Liver (tissue), 9 donors: ENCODE data around the gene ACTR3C. TPM values are rescaled to one million over a fixed set of nuclear protein-coding genes. Genes with fewer than 3 reads are reported as not detected.

Source experiments
- DNase-seq: peaks from one replicate; pipeline ENCODE4 v3.0.0-alpha.2; 2017; ENCODE audit warnings: low spot score
- H3K27ac ChIP-seq, 2 donors: one replicate each; pipeline ENCODE4 v1.7.0; 2013; ENCODE audit warnings: inconsistent platforms in 2 of 2, low read length in 2 of 2, control low read depth in 1 of 2, low read depth in 1 of 2, mild to moderate bottlenecking in 1 of 2
- H3K27me3 ChIP-seq, 4 donors: one replicate each; pipeline versions ENCODE4 v1.6.1 to v1.7.0; 2013; ENCODE audit warnings: low read length in 3 of 4, inconsistent platforms in 1 of 4, mild to moderate bottlenecking in 1 of 4, moderate library complexity in 1 of 4; ENCODE audit not compliant: control insufficient read depth in 4 of 4, insufficient read depth in 4 of 4
- H3K36me3 ChIP-seq, 4 donors: one replicate each; pipeline versions ENCODE4 v1.6.1 to v1.7.0; 2013; ENCODE audit warnings: low read length in 3 of 4, mild to moderate bottlenecking in 3 of 4, low read depth in 1 of 4, moderate library complexity in 1 of 4; ENCODE audit not compliant: control insufficient read depth in 4 of 4, insufficient read depth in 3 of 4
- H3K4me1 ChIP-seq, 4 donors: one replicate each; pipeline versions ENCODE4 v1.6.1 to v1.7.0; 2013; ENCODE audit warnings: low read length in 3 of 4, mild to moderate bottlenecking in 3 of 4, moderate library complexity in 1 of 4; ENCODE audit not compliant: control insufficient read depth in 4 of 4, insufficient read depth in 4 of 4
- H3K4me3 ChIP-seq, 3 donors: one replicate each; pipeline versions ENCODE4 v1.6.1 to v1.7.0; 2013; ENCODE audit warnings: low read length in 3 of 3, control low read depth in 1 of 3, low read depth in 1 of 3, mild to moderate bottlenecking in 1 of 3
- H3K9ac ChIP-seq, 2 donors: one replicate each; pipeline ENCODE4 v1.7.0; 2013; ENCODE audit warnings: low read length in 2 of 2, mild to moderate bottlenecking in 2 of 2, moderate library complexity in 2 of 2, control low read depth in 1 of 2, low read depth in 1 of 2
- H3K9me3 ChIP-seq, 4 donors: one replicate each; pipeline versions ENCODE4 v1.6.1 to v1.7.0; 2013; ENCODE audit warnings: low read length in 3 of 4; ENCODE audit not compliant: control insufficient read depth in 4 of 4
- EGR1 ChIP-seq, 2 donors: IDR thresholded peaks; 2 replicates each; pipeline ENCODE4 v1.6.1; 2016 to 2018; ENCODE audit warnings: antibody characterized with exemption in 2 of 2, low read depth in 2 of 2
- FOXA1 ChIP-seq: IDR thresholded peaks from 2 replicates; pipeline ENCODE4 v1.6.1; 2016; ENCODE audit warnings: antibody characterized with exemption
- FOXA2 ChIP-seq: IDR thresholded peaks from 2 replicates; pipeline ENCODE4 v1.6.1; 2016; ENCODE audit warnings: antibody characterized with exemption
- GABPA ChIP-seq, 2 donors: IDR thresholded peaks in 1 of 2; conservative IDR thresholded peaks in 1 of 2; 2 replicates each; pipeline ENCODE4 v1.6.1; 2016; ENCODE audit warnings: antibody characterized with exemption in 2 of 2, mild to moderate bottlenecking in 1 of 2, moderate library complexity in 1 of 2
- HNF4A ChIP-seq, 2 donors: conservative IDR thresholded peaks; 2 replicates each; pipeline ENCODE4 v1.6.1; 2016; ENCODE audit warnings: antibody characterized with exemption in 2 of 2, mild to moderate bottlenecking in 2 of 2
- HNF4G ChIP-seq: IDR thresholded peaks from 2 replicates; pipeline ENCODE4 v1.6.1; 2016; ENCODE audit warnings: antibody characterized with exemption
- JUND ChIP-seq, 2 donors: IDR thresholded peaks; 2 replicates each; pipeline ENCODE4 v1.6.1; 2016; ENCODE audit warnings: antibody characterized with exemption in 2 of 2
- RAD21 ChIP-seq, 2 donors: IDR thresholded peaks; 2 replicates each; pipeline ENCODE4 v1.6.1; 2016; ENCODE audit warnings: antibody characterized with exemption in 2 of 2, mild to moderate bottlenecking in 2 of 2
- RXRA ChIP-seq, 2 donors: IDR thresholded peaks; 2 replicates each; pipeline ENCODE4 v1.6.1; 2017 to 2018; ENCODE audit warnings: antibody characterized with exemption in 2 of 2, mild to moderate bottlenecking in 1 of 2
- SP1 ChIP-seq: IDR thresholded peaks from 2 replicates; pipeline ENCODE4 v1.6.1; 2018; ENCODE audit warnings: antibody characterized with exemption, mild to moderate bottlenecking
- TAF1 ChIP-seq: conservative IDR thresholded peaks from 2 replicates; pipeline ENCODE4 v1.6.1; 2016; ENCODE audit warnings: antibody characterized with exemption, mild to moderate bottlenecking
- YY1 ChIP-seq: IDR thresholded peaks from 2 replicates; pipeline ENCODE4 v1.6.1; 2016; ENCODE audit warnings: antibody characterized with exemption, mild to moderate bottlenecking
- WGBS: extraction: QIAGEN DNeasy Blood & Tissue Kit; methylation state at CpG from one replicate; pipeline ENCODE4 v1.1.7; 2013; 5-methylcytosine and 5-hydroxymethylcytosine counted together
- polyA plus RNA-seq, 2 donors: library from polyadenylated mRNA; stranded (reverse) in 1 of 2; unstranded in 1 of 2; fragments of 200-250 nt in 1 of 2; fragments of >200 nt in 1 of 2; fragmentation: Nextera tagmentation in 1 of 2; extraction: Ambion mirVana in 1 of 2; gene quantifications; one replicate each; pipeline versions ENCODE4 v1.2.1 to v1.2.3, GENCODE V29; 2013 to 2015
- total RNA-seq, 2 donors: library from RNA; depleted of rRNA; stranded (reverse); fragments of >200 nt; gene quantifications; one replicate each; pipeline ENCODE4 v1.2.3, GENCODE V29; 2014
- TF ChIP-seq, protein P1 (sequence below): IDR thresholded peaks from 2 replicates; pipeline ENCODE4 v1.6.1; 2016; ENCODE audit warnings: antibody characterized with exemption, mild to moderate bottlenecking
- TF ChIP-seq, protein P2 (sequence below): IDR thresholded peaks from 2 replicates; pipeline ENCODE4 v1.6.1; 2016; ENCODE audit warnings: antibody characterized with exemption
- TF ChIP-seq, protein P3 (sequence below): IDR thresholded peaks from 2 replicates; pipeline ENCODE4 v1.6.1; 2016; ENCODE audit warnings: antibody characterized with exemption
- TF ChIP-seq, protein P4 (sequence below): IDR thresholded peaks from 2 replicates; pipeline ENCODE4 v1.6.1; 2016; ENCODE audit warnings: antibody characterized with exemption
- TF ChIP-seq, protein P5 (sequence below): fragments of 150-350 bp; IDR thresholded peaks from 2 replicates; pipeline ENCODE4 v1.5.1; 2017; ENCODE audit warnings: improper control_type of control experiment, low read depth, low read length; ENCODE audit not compliant: missing input control
- donor health status: healthy.
- donor health status: healthy.
- donor health status: healthy.
- donor health status: healthy.
- donor health status: healthy.

ACTR3C gene
- total and polyA plus RNA-seq, 4 donors = 3.0 to 61.7 (median 28.3) TPM

DNA sequence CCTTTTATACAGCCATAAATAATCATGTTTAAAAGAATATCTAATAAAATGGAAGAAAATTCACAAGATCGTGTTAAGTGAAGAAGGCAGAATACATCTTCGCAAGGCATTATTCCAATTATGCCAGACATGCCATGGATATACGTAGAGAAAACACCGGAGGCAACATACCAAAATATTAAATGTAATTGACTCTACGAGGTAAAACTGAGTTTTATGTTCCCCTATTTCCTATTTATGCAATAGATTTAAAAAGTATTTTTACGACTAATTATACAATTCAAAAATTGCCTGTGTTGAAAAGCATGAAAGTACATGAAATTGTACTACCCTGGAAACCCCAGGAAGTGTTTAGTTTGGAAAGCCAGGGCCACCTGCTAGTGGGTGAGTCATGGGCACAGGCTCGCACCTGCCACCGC is 44.3 kb upstream of the ACTR3C start:
- Histone ChIP-seq H3K4me3 (peak overlapping the region; percentile 76 to 97 (median 82)), H3K27me3 (no peaks in the 10 kb centered on the region), H3K9ac (peak overlapping the region; percentile 75 to 90), H3K36me3 (peaks cover 4 to 12% (median 10%) of the 10 kb centered on the region in 4 donors), H3K27ac (peak overlapping the region; percentile 98 to 99), H3K9me3 (no peaks in the 10 kb centered on the region), H3K4me1 (peaks cover 2 to 34% (median 26%) of the 10 kb centered on the region in 4 donors)
- WGBS = 41% methylated on average over 8 of the region's 8 CpGs
- TF ChIP-seq RAD21 (IDR thresholded peaks at IDR 0.05) (peak; percentile 17 to 27), JUND (IDR thresholded peaks at IDR 0.05) (peak; percentile 95 to 96), TAF1 (no peak), EGR1 (IDR thresholded peaks at IDR 0.05; ENCODE audit: low read depth in 2 of 2) (no peak), HNF4G (no peak), GABPA (IDR thresholded peaks at IDR 0.05 in 1 of 2, conservative IDR thresholded peaks at IDR 0.05 in 1 of 2) (no peak), YY1 (peak; percentile 51), SP1 (no peak), RXRA (IDR thresholded peaks at IDR 0.05) (peak in 1 of 2 donors; percentile 13), HNF4A (conservative IDR thresholded peaks at IDR 0.05) (no peak), FOXA2 (no peak), FOXA1 (no peak)
- TF ChIP-seq, protein P1, sequence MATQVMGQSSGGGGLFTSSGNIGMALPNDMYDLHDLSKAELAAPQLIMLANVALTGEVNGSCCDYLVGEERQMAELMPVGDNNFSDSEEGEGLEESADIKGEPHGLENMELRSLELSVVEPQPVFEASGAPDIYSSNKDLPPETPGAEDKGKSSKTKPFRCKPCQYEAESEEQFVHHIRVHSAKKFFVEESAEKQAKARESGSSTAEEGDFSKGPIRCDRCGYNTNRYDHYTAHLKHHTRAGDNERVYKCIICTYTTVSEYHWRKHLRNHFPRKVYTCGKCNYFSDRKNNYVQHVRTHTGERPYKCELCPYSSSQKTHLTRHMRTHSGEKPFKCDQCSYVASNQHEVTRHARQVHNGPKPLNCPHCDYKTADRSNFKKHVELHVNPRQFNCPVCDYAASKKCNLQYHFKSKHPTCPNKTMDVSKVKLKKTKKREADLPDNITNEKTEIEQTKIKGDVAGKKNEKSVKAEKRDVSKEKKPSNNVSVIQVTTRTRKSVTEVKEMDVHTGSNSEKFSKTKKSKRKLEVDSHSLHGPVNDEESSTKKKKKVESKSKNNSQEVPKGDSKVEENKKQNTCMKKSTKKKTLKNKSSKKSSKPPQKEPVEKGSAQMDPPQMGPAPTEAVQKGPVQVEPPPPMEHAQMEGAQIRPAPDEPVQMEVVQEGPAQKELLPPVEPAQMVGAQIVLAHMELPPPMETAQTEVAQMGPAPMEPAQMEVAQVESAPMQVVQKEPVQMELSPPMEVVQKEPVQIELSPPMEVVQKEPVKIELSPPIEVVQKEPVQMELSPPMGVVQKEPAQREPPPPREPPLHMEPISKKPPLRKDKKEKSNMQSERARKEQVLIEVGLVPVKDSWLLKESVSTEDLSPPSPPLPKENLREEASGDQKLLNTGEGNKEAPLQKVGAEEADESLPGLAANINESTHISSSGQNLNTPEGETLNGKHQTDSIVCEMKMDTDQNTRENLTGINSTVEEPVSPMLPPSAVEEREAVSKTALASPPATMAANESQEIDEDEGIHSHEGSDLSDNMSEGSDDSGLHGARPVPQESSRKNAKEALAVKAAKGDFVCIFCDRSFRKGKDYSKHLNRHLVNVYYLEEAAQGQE = no peak
- TF ChIP-seq, protein P2, sequence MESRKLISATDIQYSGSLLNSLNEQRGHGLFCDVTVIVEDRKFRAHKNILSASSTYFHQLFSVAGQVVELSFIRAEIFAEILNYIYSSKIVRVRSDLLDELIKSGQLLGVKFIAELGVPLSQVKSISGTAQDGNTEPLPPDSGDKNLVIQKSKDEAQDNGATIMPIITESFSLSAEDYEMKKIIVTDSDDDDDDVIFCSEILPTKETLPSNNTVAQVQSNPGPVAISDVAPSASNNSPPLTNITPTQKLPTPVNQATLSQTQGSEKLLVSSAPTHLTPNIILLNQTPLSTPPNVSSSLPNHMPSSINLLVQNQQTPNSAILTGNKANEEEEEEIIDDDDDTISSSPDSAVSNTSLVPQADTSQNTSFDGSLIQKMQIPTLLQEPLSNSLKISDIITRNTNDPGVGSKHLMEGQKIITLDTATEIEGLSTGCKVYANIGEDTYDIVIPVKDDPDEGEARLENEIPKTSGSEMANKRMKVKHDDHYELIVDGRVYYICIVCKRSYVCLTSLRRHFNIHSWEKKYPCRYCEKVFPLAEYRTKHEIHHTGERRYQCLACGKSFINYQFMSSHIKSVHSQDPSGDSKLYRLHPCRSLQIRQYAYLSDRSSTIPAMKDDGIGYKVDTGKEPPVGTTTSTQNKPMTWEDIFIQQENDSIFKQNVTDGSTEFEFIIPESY = peak; percentile 18
- TF ChIP-seq, protein P3, sequence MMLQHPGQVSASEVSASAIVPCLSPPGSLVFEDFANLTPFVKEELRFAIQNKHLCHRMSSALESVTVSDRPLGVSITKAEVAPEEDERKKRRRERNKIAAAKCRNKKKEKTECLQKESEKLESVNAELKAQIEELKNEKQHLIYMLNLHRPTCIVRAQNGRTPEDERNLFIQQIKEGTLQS = peak; percentile 80
- TF ChIP-seq, protein P4, sequence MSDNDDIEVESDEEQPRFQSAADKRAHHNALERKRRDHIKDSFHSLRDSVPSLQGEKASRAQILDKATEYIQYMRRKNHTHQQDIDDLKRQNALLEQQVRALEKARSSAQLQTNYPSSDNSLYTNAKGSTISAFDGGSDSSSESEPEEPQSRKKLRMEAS = peak; percentile 78
- TF ChIP-seq, protein P5, sequence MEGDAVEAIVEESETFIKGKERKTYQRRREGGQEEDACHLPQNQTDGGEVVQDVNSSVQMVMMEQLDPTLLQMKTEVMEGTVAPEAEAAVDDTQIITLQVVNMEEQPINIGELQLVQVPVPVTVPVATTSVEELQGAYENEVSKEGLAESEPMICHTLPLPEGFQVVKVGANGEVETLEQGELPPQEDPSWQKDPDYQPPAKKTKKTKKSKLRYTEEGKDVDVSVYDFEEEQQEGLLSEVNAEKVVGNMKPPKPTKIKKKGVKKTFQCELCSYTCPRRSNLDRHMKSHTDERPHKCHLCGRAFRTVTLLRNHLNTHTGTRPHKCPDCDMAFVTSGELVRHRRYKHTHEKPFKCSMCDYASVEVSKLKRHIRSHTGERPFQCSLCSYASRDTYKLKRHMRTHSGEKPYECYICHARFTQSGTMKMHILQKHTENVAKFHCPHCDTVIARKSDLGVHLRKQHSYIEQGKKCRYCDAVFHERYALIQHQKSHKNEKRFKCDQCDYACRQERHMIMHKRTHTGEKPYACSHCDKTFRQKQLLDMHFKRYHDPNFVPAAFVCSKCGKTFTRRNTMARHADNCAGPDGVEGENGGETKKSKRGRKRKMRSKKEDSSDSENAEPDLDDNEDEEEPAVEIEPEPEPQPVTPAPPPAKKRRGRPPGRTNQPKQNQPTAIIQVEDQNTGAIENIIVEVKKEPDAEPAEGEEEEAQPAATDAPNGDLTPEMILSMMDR = no peak
- no peak for DNase-seq
